Glomerular visceral epithelial cell (primary cell): ENCODE data around the gene TMF1.

Experiments
- DNase-seq: peaks from one replicate; pipeline ENCODE4 v3.0.0-alpha.2; 2016; ENCODE audit errors: extremely low spot score

The TMF1 gene

GRCh38 chr3:69013253-69014021 is 38.7 kb downstream of the TMF1 start, which contains the start of gene EOGT:
Gene EOGT, minus strand, starts transcription at chr3:69013684. Its CDS starts 3,838 bp downstream, at chr3:69009846.
- peak; percentile 87 for DNase-seq

DNA sequence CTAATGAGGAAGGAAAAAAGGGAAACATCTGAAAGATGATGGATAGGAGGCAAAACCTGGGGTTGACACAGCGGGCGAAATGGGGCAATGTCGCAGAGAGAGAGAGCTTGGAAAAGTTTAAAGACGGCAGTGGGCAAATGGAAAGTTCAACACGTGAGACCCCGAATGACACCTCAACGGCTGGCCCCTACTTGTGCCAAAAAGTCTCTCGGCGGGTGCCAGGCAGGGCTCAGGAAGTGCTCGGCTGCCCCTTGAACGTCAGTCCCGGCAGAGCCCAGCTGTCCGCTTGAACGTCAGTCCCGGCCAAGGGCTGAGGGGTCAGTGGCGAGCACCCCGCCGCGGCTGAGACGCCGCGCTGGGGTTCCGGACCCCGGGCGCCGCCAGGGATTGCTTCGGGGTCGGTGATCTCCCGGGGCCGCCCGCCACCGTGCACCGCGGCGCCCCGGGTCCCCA is 39.3 kb downstream of the TMF1 start:
- peak; percentile 48 for DNase-seq

DNA sequence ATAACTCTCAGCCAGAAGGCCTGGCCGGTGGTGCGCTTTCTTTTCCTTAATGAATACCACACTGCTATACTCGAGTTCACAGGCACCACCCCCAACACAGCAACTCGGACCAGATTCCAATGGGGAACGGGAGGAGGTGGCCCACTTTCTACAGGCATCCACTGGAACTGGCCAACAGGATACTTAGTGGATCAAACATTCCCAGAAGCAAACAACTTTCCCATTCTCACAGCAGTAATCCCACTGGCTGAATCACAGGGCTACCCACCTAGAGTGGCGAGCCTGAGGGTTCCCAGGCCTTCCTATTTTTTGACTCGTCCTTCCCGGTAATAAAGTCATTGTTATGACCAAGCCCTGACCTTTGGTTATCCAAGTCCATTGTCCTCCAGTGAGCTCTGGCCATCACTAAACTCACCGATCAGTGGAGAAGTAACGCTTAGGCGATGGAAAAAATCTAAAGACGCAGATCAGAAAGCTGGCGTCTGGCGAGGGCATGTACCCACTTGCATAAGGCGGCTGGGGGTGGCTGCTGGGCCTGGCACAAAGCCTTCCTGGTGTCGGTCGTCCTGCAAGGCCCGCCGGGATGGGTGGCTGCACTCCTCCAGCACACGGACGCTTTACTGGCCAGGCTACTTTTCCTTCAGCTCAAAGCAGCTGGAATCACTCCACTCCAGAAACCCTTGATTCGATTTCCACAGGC is 39.9 kb downstream of the TMF1 start:
- DNase-seq = no peak

DNA sequence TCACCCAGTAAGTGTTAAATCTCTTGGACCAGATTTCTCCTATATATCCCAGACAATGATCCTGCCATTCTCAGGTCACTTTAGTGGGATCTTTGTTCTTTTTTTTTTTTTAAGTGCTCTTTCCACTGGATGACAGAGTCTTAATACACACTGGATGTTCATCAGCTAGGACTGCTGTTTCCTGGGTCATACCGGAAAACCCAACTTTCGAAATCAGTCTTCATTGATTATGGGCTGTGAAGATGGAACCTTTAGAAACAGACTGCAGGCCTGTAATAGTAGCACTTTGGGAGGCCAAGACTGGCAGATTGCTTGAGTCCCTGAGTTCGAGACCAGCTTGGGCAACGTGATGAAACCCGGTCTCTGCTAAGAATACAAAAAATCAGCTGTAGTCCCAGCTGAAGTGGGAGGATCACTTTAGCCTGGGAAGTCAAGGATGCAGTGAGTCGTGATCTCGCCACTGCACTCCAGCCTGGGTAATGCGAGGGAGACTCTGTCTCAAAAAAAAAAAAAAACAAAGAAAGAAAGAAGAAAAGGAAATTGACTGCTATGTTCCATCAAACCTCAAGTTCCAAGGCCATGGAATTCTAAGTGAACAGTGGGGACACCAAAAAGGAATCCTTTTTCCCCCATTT is 40.9 kb downstream of the TMF1 start:
- DNase-seq = no peak

GRCh38 chr3:69009559-69010410 is 42.3 kb downstream of the TMF1 start:
- DNase-seq = no peak

DNA sequence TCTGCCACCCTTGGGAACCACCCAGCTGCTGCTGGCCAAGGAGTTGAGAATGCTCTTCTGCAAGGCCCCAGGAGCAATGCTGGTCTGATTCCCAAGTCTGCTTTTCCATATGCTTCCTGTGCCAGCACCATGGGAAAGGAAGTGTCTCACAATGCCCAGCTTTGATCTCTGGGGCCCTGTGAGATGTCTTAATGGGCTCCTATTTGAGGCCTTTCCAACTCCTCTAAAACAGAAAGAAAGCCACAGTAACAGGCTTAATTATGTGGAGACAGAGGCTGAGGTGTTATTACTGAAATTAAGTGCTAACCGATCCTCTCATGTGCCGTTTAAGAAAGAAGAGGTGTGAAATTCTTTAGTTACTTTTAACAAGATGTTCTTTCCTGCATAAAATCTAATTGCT is 43.2 kb downstream of the TMF1 start:
- no peak for DNase-seq

DNA sequence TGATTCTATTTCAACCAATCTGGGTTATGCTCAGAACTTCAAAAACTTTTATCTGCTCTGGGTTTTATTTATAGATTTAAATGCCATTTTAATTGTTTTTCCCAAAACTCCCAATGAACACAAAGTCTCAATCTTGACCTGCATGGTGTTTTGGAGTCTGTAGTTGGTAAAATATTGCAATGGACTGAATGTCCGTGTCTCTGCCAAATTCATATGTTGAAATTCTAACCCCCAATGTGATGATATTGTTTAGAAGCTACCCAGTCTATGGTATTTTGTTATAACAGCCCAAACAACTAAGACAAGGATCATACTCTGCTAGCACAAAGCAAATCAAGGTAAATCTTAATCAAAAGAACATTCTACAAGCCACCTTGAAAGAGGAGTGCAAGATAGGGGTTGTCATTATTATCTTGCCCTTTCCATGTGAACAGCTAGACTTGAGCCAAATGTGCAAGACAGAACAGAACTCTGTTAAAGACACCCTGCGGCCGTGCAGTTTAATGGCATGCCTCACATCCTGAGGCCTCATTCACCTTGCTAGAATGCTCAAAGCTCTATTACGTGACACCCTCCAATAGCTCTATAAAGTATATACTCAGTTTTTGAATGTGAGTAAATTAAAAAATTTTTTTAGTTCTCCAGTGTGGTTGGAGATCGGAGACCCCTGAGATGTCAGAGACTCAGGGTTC is 46.2 kb downstream of the TMF1 start:
- DNase-seq = no peak

DNA sequence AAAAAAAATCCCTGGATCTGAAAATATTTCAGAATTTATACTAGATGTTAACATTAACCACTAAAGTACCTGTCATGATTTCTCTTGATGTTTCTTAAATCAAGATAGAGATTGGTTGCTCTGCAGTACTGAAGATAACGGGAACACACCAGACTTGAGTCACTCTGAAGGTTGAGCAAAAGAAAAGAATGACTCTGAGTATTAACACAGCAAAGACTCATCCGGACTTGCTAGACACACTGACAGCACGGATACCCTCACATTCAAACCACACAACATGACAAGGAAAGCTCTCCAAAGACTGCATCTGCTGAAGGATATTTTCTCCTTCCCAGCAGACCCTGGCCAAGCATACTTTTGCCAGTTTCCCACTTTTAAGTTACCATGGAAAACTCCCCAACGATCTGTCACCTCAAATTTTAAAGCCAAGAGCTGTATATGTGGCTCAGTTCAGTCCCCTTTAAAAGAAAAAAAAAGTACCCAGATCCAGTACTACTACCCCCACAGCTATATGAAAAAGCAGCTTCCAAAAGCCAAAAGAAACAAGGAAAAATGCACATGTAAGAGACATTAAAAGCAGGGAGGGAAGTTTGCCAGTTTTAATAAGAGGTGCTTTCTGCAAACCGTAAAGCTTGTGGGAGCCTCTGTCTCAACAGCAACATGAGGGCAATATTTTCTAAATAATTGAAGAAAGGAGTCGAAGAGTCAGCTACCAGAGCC is 46.9 kb downstream of the TMF1 start:
- DNase-seq = no peak

DNA sequence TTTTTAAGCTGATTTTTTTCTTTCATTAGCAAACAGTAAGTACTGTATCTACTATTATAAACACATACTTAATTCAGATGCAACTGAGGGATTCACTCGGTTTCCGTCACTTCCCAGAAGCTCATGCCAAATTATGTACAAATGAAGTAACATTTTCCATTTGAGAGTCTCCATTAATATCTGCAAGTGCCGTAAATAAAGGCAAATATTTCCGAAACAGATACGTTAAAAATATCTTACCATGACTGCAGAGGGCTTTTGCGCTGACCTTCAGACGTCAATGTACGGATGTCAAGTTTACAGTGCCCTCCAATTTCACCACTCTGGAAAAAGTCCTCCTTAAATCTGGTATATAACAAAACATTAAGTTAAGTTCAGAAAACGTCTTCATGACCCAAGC is 48.0 kb downstream of the TMF1 start:
- no peak for DNase-seq

DNA sequence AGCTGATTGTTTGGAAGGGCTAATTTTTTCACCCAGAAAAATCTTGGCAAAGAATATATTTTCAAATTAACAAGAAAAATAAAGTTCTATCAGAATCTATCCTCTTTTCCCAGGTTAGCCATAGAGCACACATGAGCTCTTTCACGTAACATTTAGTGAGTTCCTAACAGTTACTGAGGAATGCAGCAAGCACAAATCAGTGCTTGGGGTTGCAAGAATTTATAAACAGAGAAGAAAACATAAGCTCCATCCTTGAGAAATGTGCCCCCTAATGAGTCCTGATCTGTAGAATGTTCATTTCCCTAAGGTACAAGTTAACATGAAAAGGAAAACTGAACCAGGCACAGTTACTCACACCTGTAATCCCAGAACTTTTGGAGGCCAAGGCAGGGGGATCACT is 52.5 kb downstream of the TMF1 start:
- no peak for DNase-seq

DNA sequence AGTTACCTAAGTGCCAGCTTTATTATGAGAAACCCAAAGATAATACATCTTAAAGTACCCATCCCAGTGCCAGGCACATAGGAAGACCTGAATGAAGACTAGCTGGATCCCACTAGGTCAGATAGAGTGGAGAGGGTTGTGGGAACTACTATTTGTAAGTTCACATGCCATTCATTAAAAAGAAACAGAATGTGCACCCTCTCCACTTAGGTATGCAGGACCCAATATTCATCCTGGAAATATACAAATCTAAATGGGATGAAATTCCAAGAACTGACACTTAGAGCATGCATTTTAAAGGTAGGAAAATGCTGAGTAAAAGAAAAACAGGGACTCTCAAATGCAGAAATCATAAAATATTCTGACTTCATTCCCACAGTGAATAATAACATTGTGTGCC is 53.0 kb downstream of the TMF1 start:
- no peak for DNase-seq

GRCh38 chr3:68997887-68998286 is 54.2 kb downstream of the TMF1 start:
- no peak for DNase-seq

DNA sequence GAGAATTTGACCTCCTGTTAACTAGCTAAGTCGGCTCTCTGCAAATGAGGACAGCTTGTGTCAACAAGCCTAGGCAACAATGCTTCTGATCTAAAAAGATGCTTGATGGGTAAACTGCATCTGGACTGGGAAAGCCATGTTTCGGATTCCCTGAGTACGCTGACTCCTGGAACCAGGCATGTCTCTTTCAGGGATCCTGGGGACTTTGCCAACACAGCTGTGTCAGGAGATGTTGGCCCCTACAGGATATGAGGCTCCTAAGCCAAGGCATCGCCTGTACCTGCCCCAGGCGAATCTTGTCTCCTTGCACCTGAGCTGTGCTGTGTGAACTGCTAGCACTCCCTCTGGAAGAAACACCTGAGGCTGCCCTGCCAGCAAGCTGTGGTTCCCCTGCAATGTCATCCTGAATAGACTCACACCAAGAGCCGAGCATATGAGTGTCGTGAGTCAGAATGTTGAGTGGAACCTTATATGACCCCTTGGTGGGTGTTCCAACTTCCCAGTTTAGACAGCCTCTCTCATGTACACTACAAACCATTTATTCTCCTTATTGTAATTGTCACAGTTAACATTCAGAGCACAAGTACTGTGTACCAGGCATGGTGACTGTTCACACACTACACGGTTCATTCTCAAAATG is 55.7 kb downstream of the TMF1 start:
- no peak for DNase-seq

- DNase-seq = no peak
Measured at GRCh38 chr3:68988740-68989139, 63.4 kb downstream of the TMF1 start.

DNA sequence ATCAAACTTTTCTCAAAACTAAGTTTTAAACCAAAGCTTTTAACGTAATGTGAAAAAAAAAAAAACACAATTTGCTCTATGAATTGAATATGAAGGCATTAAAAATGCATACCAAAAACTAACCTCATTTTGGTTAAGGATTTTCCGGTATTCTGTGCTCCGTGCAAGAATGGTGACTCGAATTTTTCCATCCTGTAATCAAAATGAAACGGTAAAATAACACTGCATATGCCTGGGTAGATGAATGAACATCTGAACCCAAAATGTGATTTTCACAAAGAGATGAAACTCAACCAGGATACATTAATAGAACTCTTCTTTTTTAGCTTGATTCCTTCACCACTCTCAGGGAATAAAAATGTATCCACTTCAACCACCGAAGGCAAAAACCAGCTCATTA is 64.8 kb downstream of the TMF1 start:
- DNase-seq = no peak

GRCh38 chr3:68986496-68987208 is 65.5 kb downstream of the TMF1 start:
- no peak for DNase-seq

DNA sequence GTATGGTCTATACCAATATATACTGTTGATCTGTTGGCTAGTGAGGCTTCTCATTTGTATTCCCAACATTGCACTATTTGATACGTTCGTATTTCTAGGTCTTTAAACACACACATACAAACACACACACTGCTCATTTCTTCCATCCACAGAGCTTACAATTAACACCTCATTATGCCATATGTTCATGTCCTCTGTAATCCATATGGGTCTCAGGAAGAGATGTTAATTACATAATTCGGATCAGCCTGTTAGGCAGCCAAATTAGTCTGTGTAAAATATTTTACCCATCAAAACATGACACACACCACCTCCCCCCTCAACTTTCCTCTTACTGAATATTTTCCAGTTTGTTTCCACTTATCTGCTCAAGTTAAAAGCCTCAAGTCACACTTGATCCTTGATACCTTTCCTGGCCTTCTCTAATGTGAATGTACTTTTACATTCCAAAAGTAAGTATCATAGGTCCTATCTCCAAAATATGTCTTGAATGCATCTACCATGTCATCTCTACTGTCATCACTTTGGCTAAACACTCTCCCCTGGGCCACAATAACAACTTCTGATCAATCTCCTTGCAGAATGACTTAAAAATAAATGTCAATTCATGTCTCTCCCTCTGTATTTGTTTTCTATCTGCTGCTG is 66.9 kb downstream of the TMF1 start:
- no peak for DNase-seq

DNA sequence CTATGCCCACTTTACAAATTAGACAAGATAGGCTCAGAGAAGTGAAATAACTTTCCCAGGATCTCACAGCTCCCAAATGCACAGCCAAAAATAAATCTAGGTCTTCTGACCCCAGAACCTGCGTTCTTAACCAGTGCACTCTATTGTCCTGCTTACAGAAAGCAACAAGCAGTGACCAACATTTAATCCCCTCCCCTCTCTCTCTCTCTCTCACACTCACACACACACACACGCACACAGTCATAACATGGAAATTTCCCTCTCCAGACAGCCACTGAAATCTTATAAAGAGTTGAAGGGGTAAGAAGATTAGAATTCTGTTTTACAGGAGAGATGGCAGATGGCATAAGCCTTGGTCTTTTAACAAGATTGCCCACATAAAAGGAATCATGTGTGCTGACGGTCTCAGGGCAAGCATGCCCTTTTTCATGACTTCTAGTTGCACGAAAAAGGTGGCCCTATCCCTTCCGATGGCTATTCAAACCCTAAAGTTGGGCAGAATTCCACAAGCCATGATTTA is 68.1 kb downstream of the TMF1 start:
- DNase-seq = no peak
